Activated CD8-positive, alpha-beta memory T cell treated with anti-CD3 and anti-CD28 coated beads for 1 hour (primary cell): ENCODE results near the gene RAB40A.

Experiments used
- DNase-seq, 2 donors: peaks; one replicate each; pipeline ENCODE4 v3.0.0-alpha.2; 2020; ENCODE audit warnings: low read depth in 1 of 2; ENCODE audit errors: extremely low read depth in 1 of 2

The RAB40A gene, protein sequence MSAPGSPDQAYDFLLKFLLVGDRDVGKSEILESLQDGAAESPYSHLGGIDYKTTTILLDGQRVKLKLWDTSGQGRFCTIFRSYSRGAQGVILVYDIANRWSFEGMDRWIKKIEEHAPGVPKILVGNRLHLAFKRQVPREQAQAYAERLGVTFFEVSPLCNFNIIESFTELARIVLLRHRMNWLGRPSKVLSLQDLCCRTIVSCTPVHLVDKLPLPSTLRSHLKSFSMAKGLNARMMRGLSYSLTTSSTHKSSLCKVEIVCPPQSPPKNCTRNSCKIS

GRCh38 chrX:103519389-103519788 lies at the start of gene RAB40A:
Gene RAB40A, minus strand, starts transcription at chrX:103519489. Its CDS starts 18,733 bp downstream, at chrX:103500756.
- DNase-seq: no peak

DNA sequence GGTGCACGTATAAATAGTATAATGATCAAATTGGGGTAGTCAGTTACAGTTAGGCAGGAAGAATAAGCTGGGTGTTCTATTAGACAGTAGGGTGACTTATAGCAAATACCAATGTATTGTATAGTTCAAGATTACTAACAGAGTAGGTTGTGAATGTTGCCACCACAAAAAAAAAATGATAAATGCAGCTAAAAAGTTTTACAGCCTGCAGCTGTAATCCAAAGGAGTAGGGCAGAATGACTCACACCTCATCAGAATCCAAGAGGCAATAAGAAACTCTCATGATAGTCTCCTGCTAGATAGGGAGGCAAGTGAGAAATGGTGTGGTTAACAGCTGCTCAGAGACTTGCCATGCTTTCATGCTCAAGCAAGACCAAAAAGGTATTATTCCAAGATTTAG lies 46.5 kb upstream of the RAB40A start:
- DNase-seq: no peak

- DNase-seq: no peak
Observed at GRCh38 chrX:103565197-103565596, 45.9 kb upstream of the RAB40A start.

DNA sequence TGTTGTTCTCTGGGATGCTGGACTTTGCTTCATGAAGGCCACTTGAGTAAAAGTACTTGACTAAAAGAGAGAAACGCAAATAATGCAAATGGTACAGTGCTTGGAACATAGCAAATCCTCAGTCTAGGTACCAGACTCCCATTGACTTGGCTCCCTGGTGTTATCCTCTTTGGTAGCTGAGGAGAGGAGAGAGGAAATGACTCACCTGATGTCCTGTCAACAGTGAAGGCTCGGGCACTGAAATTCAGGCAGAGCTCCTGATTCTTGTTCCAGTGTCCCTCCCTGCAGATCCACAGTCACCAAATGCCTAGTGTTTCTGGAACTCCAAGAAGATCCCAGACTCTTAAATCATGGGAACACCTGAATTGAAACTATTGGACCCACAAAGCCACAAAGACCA lies 43.5 kb upstream of the RAB40A start:
- DNase-seq: no peak

DNA sequence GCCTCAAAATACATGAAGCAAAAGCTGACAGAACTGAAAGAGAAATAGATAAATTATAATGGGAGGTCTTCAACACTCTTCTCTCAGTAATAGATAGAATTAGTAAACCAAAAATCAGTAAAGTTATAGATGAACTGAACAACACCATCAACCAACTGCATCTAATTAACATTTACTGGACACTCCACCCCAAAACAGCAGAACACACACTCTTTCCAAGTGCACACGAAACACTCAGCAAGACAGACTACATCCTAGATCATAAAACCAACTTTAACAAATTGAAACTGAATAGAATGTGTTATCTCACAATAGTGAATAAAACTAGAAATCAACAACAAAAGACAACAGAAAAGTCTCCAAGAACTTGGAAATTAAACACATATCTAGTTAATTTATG lies 41.0 kb upstream of the RAB40A start:
- no peak for DNase-seq

- no peak for DNase-seq
Observed at GRCh38 chrX:103556963-103557612, 37.8 kb upstream of the RAB40A start.

- DNase-seq: peak; percentile 28 to 29
Observed at GRCh38 chrX:103554687-103555424, 35.6 kb upstream of the RAB40A start.

GRCh38 chrX:103552236-103552635 lies 32.9 kb upstream of the RAB40A start:
- DNase-seq: no peak

GRCh38 chrX:103550415-103551051 lies 31.2 kb upstream of the RAB40A start:
- no peak for DNase-seq

GRCh38 chrX:103549916-103550315 lies 30.6 kb upstream of the RAB40A start:
- DNase-seq: no peak

GRCh38 chrX:103540145-103540544 lies 20.9 kb upstream of the RAB40A start:
- no peak for DNase-seq

GRCh38 chrX:103539695-103540094 lies 20.4 kb upstream of the RAB40A start:
- DNase-seq: no peak

GRCh38 chrX:103538728-103539127 lies 19.4 kb upstream of the RAB40A start:
- no peak for DNase-seq

DNA sequence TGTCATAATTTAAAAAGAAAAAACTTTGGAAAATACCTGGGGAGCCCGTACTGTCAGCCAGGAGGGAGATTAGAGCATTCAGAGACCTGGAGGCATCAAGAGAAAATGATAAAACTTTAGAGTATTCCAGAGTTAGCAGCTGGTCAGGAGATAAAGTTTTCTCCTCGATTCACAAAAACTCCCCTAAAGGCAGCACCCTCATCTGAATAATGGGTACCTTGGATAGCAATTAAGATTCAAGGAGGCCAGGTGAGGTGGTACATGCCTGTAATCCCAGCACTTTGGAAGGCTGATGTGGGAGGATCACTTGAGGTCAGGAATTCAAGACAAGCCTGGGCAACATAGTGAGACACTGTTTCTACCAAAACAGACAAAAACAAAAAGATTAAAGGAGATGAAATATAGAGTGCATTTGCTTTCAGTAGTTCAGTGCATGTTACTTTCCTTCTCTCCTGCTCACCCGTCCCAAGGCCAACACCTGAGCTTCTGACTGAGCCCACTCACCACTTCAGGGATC lies 18.6 kb upstream of the RAB40A start:
- no peak for DNase-seq

DNA sequence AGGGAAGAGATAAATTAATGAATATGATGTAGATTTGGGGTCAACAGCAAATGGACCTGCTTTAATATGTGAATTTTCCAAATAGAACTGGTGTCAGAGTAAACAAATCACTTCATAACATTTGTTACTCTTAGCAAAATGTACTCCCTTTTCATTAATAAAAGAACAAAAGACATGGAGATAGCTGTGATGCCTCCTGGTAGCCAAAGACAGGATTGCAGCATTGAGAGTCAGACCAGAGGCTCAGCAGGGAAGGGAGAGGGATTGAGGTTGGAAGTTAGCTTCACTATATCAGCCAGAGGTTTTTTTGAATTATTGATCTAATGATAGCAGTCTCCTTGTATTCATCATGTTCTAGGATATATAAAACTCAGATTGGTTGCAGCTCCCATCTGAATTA lies 17.4 kb upstream of the RAB40A start:
- DNase-seq: no peak

- DNase-seq: no peak
Observed at GRCh38 chrX:103536071-103536470, 16.8 kb upstream of the RAB40A start.

GRCh38 chrX:103535206-103535605 lies 15.9 kb upstream of the RAB40A start:
- no peak for DNase-seq

GRCh38 chrX:103533511-103534216 lies 14.4 kb upstream of the RAB40A start:
- DNase-seq: peak; percentile 19 to 41

DNA sequence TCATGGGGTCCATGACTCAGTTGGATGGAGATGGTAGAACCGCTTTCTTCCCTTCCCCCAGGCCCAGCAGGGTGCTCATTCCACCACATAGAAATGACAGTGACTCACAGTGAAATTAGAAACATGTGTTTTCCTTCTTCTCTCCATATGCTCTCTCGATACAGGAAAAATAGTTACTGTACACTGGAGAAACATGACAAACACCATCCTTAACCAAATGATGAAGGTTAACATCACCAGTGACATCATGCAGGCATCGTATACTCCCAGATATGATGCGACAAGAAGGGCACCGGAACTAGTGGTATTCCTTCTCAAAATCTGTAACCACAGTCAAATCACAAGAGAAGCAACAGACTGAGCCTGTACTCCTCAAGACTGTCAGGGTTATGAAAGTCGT lies 11.7 kb upstream of the RAB40A start:
- no peak for DNase-seq

DNA sequence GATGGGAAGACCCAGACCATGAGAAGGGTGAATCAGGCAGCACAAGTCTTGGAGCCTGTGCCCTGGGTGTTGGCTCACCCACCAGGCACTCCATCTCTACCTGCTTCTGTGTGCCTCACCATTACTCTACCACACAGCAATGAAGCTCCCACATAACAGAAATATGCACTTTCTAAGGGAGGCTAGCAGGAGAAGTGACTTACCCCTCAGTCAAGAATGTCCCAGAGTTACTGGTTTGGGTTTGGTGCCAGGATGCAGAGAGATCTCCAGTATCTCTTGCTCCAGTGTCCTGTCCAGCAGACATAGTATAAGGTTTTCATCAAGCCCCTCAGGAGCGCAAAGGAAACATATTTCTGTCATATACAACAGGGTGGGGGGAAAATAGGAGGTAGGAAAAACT lies 11.3 kb upstream of the RAB40A start:
- DNase-seq: no peak

GRCh38 chrX:103529550-103529949 lies 10.3 kb upstream of the RAB40A start:
- DNase-seq: no peak
